ENCODE results near the gene RPGRIP1.

GRCh38 chr14:21278632-21279031 is 1.3 kb upstream of the RPGRIP1 start:
- TF ChIP-seq CTCF (IDR thresholded peaks at IDR 0.05) (no peak), EZH2 (IDR thresholded peaks at IDR 0.05) (no peak), EZH2phosphoT487 (IDR thresholded peaks at IDR 0.05) (no peak)

Measured in neural progenitor cell (in vitro differentiated cells).